ENCODE data around the gene RHOF.

GRCh38 chr12:121797937-121798786 is 4.7 kb upstream of the RHOF start:
- TF ChIP-seq, protein P1, sequence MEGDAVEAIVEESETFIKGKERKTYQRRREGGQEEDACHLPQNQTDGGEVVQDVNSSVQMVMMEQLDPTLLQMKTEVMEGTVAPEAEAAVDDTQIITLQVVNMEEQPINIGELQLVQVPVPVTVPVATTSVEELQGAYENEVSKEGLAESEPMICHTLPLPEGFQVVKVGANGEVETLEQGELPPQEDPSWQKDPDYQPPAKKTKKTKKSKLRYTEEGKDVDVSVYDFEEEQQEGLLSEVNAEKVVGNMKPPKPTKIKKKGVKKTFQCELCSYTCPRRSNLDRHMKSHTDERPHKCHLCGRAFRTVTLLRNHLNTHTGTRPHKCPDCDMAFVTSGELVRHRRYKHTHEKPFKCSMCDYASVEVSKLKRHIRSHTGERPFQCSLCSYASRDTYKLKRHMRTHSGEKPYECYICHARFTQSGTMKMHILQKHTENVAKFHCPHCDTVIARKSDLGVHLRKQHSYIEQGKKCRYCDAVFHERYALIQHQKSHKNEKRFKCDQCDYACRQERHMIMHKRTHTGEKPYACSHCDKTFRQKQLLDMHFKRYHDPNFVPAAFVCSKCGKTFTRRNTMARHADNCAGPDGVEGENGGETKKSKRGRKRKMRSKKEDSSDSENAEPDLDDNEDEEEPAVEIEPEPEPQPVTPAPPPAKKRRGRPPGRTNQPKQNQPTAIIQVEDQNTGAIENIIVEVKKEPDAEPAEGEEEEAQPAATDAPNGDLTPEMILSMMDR (IDR thresholded peaks at IDR 0.05): no peak
- no peak for TF ChIP-seq POLR2A (IDR thresholded peaks at IDR 0.05)
